Mammary epithelial cell (primary cell): ENCODE results near the gene BMF.

ENCODE experiments used
- CTCF ChIP-seq, 2 donors: IDR thresholded peaks in 1 of 2; conservative IDR thresholded peaks in 1 of 2; 2 replicates each; pipeline ENCODE4 v1.5.1; 2011 to 2012; ENCODE audit warnings: inconsistent platforms in 2 of 2, low read length in 2 of 2, mild to moderate bottlenecking in 2 of 2, control low read depth in 1 of 2, low read depth in 1 of 2; ENCODE audit not compliant: insufficient read depth in 1 of 2; ENCODE audit errors: extremely low read depth in 1 of 2
- EZH2 ChIP-seq: IDR thresholded peaks from 2 replicates; pipeline ENCODE4 v1.6.1; 2012; ENCODE audit warnings: low read length, inconsistent platforms, borderline replicate concordance

- no peak for TF ChIP-seq CTCF (conservative IDR thresholded peaks at IDR 0.05 in 1 of 2, IDR thresholded peaks at IDR 0.05 in 1 of 2; ENCODE audit: extremely low read depth in 1 of 2, insufficient read depth in 1 of 2, low read depth in 1 of 2, low read length in 2 of 2)
- no peak for TF ChIP-seq EZH2
These were observed 15.5 kb downstream of the BMF start for GRCh38 chr15:40092979-40093869.
